Subcutaneous adipose tissue (tissue), 4 donors: ENCODE measurements around the gene STEEP1. TPM values are rescaled to one million over a fixed set of nuclear protein-coding genes. Genes with fewer than 3 reads are reported as not detected.

Experiments used
- total RNA-seq, 4 donors: library from RNA; depleted of rRNA; stranded (reverse); fragments of >200 nt; gene quantifications; one replicate each; pipeline ENCODE4 v1.1.0, GENCODE V29; 2016
- TF ChIP-seq, protein P1 (sequence below): fragments of 450-650 bp; IDR thresholded peaks from one replicate; pipeline ENCODE4 v1.5.1; 2016; ENCODE audit warnings: low read depth, mild to moderate bottlenecking, control low read depth, antibody characterized with exemption, moderate library complexity

STEEP1 gene
- total RNA-seq, 4 donors from 2014 or later, result 23.5 to 50.1 (median 32.6) TPM

- TF ChIP-seq, protein P1, sequence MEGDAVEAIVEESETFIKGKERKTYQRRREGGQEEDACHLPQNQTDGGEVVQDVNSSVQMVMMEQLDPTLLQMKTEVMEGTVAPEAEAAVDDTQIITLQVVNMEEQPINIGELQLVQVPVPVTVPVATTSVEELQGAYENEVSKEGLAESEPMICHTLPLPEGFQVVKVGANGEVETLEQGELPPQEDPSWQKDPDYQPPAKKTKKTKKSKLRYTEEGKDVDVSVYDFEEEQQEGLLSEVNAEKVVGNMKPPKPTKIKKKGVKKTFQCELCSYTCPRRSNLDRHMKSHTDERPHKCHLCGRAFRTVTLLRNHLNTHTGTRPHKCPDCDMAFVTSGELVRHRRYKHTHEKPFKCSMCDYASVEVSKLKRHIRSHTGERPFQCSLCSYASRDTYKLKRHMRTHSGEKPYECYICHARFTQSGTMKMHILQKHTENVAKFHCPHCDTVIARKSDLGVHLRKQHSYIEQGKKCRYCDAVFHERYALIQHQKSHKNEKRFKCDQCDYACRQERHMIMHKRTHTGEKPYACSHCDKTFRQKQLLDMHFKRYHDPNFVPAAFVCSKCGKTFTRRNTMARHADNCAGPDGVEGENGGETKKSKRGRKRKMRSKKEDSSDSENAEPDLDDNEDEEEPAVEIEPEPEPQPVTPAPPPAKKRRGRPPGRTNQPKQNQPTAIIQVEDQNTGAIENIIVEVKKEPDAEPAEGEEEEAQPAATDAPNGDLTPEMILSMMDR, result no peak
Measured at GRCh38 chrX:119602701-119603255, 37.6 kb upstream of the STEEP1 start.

DNA sequence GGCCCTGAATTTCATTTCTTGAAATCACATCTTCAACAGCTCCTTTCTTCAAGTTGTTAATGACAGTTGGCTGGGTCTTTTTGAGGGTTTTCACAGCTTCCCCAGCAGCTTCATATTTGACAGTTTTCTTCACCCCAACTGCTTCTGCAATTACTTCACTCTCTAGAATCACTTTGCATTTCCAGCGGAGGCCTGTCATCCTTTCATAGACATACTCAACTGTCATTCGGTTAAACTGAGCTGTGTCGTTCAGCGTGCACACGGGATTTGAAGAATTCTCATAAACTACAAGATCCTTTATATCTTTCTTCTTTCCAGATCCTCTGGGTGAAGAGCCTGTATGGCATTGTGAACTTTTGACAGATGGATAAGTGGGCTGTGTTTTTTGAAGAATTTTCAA lies 24.6 kb upstream of the STEEP1 start:
- TF ChIP-seq, protein P1, result no peak

DNA sequence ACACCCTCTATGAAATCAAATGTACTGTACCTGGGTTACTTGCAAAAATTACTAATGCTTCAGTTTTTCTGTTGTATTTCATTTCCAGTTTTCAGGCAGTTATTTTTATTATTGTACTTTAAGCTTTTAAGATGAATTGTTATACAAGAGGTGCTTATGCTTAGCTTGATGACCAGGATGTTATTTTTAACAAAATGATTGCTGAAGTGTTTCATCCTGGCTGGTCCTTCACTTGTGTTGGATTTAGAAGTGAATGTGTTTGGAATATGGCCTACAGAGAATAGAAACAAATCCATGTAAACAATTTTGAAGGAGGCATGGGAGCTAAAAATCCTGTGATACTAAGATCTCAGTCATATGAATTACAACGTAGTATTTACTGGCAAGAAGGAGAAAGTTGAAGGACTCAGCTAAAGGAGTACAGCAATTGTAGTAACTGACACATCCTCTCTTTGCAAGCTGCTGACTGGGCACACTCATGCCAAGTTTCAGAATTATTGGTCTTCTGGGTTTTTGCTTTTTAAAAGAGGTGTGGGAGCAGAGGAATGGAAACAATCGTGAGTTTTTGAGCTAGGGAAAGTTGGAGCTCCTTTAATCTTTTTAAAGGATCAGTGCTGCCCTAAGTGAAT lies 18.3 kb upstream of the STEEP1 start:
- TF ChIP-seq, protein P1, result no peak

GRCh38 chrX:119579414-119579813 lies 14.2 kb upstream of the STEEP1 start:
- TF ChIP-seq, protein P1, result no peak

DNA sequence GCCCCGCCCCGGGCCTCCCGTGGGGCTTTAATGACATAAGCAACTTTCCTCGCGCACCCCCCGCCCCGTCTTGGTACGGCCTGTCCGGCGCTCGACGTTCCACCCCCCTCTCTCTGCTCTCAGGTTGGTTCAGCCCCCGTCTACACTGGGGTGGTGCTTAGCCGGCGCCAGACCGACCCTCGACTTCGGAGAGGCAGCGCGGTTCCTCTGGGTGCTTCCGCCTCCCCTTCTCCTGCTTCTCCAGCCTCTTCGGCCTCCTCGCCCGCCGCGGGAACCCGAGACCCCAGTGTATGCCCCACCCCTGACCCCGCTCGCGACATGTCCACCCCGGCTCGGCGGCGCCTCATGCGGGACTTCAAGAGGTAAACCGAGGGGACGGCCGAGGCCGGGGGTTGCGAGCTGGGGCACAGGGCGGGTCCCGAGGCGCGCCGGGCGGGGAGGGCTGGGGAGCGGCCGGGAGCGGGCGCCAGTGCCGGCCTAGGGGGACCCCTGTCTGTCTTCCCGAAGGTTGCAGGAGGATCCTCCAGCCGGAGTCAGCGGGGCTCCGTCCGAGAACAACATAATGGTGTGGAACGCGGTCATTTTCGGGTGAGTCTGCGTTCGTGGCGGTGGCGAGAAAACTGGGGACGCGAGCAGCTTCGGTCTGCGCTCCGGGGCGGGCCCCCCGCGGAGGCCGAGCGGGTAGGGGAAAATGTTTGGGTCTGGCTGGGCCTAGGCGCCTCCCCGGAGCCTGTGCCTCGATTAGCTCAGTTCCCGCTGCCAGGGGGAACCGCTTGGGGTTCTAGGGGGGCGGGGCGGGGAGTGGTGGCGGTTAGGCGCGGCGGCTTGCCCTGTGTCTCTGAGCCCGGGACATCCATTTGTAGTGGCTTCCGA lies 9.4 kb upstream of the STEEP1 start, which contains the start of gene UBE2A:
Gene UBE2A (plus strand): TSS at position 170 of the 873 bp plus-strand sequence. CDS start 149 bp downstream, at position 319.
- TF ChIP-seq, protein P1, result no peak

DNA sequence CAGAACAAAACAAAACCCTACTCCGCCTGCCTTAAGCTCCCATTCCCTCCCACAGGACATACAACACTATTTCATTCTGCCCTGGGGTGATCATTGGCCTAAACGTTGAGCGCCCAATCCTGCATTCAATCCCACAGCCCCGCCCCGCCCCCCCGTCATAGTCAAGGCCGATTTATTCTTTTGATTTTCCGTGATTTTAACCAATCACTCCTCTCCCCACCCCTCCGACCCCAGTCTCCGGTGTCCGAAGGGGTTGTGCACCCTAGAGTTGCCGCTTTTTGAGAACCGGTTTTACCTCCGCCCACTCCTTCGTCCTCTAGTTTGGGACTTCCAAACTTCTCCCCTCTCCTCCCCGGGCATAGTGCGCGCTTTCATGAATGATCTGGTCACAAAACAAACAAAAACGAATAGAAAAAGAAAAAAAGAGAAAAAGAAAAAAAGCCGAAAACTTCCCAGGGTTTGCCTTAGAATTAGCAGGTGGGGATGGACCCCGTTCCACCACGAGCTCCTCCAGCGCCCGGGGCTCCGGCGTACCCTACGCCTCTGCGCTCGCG lies 8.7 kb upstream of the STEEP1 start:
- TF ChIP-seq, protein P1, result no peak

GRCh38 chrX:119573222-119573621 lies 8.0 kb upstream of the STEEP1 start:
- TF ChIP-seq, protein P1, result no peak
